HG03432 (cell line): ENCODE measurements around the gene CCDC197.
A peak's percentile ranks its signal among the peaks of the same experiment; 100 is the strongest.

Source experiments
- ATAC-seq: cut with Tn5 transposase; IDR thresholded peaks from one replicate; pipeline ENCODE4 v1.9.1; 2021; ENCODE audit warnings: mild to moderate bottlenecking, moderate library complexity; ENCODE audit not compliant: unreplicated experiment

The CCDC197 gene

DNA sequence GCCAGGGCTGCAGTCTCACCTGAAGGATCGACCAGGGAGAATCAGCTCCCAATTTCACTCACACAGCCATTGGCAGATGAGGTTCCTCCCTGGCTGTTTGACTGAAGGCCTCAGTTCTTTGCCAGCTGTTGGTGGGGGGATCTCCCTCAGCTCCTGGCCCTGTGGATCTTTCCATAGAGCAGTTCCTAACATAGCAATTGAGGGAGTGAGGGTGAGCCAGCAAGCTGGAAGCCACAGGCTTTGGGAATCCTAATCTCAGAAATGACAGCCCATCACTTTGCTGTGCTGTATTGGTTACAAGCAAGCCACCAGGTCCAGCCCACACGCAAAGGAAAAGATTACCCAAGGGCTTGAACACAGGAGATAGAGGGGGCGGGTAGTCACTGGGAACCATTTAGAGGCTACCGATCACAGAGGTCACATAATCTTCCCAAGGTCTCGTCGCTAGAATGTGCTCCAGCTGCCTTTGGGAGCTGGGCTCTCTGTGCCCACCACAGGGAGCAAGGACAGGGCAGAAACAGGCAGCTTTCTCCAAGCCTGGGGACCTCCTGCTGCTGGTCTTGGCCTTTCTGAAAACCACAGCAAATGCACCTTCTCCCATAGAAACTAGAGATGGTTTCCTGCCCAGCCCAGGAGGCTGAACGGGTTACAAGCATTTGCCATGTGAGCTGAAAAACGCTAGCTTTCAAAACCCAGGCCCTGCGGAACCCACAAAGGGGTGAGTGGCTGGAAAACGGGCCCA lies 24.5 kb downstream of the CCDC197 start:
- ATAC-seq: no peak

- ATAC-seq: no peak
Observed at GRCh38 chr14:94022532-94023411, 25.7 kb downstream of the CCDC197 start.

- no peak for ATAC-seq
Observed at GRCh38 chr14:94024549-94024948, 27.4 kb downstream of the CCDC197 start.

DNA sequence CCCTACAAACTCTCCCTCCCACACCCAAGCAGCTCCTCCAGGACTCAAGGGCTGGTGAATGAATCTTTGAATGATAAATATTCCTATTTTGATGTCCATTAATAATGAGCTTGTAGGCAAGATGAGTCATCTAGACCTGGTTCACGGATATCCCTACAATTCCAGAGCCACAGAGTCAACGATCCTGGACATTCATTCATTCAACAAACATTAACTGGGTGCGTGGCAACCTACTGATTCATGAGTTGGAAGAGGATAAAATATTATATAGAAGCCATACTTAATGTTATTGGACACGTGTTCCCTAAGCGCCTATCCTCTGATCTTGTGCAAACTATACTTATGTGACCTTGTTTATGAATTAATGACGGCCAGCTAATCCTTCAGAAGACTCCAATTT lies 28.6 kb downstream of the CCDC197 start:
- ATAC-seq: no peak

DNA sequence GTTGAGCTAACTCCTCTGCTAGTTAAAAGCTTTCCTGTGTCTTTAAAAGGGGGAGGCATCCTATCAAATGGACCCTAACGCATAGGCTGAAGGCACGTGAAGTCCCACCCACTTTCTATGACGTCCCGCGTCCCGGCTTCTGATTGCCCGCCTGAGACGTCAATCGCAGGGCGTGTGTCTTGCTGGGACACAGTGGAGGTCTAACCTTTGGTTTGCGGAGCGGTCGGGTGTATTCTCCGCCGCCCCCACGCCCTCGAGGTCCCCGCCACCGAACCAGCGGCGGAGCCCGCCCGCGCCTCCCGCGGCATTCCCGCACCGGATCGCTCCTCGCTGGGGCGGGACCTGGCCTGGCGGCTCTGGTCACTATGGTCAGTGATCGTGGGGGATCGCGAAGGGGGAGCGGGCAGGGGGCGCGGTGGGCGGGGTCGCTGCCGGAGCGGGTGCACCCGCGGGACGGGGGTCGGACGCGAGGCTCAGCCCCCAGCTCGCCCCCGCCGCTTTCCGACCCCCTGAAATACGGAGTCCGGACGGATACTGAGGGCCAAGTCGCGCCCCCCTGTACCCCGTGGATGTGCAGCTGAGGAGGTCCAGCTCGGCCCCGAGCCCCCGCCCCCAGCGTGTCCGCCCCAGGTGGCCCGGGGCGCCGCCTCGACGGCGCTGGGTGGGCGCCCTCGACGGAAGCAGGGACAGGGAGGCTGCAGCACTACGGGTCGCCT lies 29.2 kb downstream of the CCDC197 start, which contains the start of gene OTUB2:
Gene OTUB2, plus strand, starts transcription at position 168 of the 716 bp plus-strand sequence. Its CDS starts 198 bp downstream, at position 366.
- ATAC-seq: peak; percentile 99

- no peak for ATAC-seq
Observed at GRCh38 chr14:94026889-94027469, 29.9 kb downstream of the CCDC197 start.

DNA sequence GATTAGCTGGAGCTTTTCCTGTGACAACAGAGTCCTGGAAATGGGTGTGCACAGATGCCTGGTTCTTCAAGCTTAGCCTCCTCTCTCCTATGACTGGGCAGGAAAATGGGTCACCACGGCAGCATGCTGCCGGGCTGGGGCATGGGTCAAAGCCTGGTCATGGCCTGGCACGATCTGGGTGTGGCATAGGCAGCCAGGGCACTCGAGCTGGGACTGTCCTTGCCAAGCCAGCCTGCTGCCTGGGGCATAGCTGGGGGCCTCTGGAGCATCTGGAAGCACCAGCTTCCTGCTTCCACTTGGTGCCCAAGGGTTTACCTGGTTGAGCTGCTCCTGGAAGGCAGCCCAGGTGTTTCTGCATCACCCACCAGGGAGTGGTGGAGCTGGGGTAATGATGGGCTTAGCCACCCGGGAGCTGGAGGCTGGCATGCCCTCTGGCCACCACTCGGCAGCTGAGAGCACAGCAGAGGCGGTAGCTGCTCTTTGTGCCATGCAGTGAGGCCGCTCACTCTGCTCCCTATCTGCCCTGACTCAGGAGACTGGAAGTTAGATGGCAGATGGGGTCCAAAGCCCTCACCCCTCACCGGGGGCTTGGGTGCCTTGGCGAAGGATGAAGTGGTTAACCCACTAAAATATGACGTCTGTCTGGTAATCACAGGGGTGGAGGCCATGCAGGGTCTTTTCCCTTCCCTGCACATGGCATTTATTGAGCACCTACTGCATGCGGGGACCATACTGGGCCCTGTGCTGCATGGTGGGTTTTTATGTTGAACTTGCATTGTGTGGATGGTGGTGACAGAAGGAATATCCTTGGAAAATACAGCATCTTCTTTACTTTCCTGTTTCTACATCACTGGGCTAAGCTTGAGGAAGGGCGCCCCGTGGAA lies 30.7 kb downstream of the CCDC197 start:
- ATAC-seq: no peak

DNA sequence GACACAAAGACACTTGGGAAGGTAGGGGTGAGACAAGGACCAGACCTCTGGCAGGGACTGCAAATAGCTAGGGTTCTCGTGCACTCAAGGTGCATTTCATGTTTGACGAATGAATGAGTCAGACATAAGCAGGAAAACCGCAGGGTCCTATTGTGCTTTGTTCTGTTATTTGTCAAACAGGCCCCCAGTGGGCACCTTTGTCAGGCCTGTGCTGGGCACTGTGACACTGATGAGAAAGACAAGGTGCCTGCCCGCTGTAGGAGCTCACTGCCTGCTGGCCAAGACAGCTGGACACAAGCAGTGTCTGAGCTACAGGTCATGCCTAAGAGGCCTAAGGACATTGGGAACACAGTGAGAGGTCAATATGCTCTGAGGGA lies 31.3 kb downstream of the CCDC197 start:
- ATAC-seq: no peak

GRCh38 chr14:94029265-94029664 lies 32.2 kb downstream of the CCDC197 start:
- ATAC-seq: no peak

DNA sequence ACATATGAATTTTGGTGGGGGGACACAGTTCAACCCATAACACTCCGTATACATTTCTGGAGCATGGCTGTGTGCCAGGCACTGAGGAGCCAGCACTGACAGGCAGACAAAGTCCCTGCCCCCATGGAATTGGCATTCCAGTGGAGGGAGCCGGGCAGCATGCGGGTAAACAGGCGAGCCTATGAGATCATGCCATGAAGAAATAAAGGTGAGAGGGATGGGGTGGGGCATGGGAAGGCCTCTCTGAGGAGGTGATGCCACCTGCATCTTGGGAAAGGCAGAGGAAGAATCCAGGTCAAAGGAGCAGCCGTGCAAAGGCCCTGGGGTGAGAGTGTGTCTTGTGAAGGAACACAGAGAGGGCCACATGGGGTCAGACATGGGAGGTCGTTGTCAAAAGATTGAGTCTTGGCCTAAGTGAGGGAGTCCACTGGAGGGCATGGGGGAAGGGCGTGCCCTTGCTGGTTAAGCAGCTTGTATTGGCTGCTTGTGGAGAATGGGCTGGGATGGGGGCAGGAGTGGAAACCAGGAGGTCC lies 32.6 kb downstream of the CCDC197 start:
- no peak for ATAC-seq

DNA sequence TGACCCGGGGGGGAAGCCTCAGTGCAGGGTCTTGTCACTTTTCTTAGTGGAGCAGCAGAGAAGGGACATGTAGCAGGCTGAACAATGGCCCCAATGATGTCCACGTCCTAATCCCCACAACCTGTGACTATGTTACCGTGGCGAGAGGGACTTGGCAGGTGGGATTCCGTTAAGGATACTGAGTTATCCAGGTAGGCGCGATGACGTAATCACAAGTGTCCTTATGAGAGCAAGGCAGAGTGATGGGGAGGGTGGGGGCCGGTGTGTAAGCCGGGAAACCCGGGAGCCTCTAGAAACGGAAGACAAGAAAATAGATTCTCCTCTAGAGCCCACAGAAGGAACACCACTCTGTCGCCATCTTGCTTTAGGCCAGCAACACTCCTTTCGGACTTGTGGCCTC lies 33.5 kb downstream of the CCDC197 start:
- ATAC-seq: no peak

DNA sequence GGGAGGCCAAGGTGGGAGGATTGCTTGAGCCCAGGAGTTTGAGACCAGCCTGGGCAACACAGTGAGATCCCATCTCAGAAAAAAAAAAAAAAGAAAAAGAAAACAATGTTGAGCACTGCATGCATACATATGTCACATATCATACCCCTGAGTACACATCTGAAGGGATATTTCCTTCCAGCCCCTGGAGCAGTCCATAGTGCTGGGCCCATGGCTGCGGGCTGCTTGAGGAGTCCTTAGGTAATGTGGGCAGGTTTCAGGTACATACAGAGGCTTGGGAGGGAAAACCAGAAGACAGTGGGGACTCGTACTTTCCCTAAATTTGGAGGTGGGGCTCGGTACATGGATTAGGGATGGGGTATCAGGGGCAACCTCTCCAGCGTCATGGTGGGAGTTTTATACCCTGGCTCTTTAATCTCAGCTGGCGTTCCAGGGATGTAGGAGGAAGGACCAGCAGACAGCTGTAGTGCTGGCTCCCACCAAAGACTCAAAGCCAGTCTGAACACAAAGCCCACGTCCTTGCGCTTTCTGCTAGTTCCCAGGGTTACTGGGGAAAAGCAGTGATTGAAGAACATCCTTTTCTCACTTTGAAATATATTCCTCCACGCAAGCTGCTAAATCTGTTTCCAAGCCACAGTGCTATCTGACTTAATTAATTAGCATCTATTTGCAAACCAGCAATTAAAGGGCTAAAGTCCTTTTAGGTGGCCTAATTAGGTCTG lies 34.2 kb downstream of the CCDC197 start:
- no peak for ATAC-seq

DNA sequence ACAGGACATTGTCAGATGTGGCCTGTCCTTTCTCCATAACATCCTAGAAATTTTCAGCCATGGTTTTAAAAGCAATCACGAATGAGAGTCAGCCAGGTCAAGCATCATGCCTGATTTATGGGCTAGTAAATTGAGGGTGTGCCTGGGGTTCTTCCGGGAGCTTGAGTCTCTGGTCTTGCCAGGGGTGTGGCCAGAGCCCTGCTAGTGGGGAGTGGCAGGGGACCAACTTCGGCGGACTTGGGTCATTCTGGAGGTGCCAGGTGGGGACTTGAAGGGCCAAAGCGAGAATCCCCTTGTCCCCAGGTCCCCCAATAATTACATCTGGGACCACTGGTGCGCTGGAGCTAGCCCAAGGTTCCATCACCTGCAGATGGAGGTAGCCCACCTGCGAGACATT lies 34.8 kb downstream of the CCDC197 start:
- no peak for ATAC-seq

DNA sequence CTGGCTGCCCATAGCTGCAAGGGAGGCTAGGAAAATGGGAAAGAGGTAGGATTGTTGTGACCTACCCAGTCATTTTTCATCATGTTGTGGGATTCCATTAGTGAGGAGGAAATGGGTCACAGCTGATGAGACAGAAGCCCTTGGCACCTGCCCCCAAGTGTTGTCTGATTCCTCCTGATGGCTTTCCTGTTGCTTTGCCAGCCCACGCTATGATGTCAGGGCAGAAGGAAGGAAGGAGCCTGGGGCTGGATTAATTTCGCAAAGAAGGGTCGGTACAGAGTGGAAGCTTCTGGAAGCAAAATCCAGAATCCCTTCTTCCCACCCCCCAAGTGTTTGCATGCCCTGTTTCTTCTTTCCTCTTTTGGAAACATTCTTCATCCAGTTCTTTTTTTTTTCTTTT lies 37.8 kb downstream of the CCDC197 start:
- no peak for ATAC-seq

DNA sequence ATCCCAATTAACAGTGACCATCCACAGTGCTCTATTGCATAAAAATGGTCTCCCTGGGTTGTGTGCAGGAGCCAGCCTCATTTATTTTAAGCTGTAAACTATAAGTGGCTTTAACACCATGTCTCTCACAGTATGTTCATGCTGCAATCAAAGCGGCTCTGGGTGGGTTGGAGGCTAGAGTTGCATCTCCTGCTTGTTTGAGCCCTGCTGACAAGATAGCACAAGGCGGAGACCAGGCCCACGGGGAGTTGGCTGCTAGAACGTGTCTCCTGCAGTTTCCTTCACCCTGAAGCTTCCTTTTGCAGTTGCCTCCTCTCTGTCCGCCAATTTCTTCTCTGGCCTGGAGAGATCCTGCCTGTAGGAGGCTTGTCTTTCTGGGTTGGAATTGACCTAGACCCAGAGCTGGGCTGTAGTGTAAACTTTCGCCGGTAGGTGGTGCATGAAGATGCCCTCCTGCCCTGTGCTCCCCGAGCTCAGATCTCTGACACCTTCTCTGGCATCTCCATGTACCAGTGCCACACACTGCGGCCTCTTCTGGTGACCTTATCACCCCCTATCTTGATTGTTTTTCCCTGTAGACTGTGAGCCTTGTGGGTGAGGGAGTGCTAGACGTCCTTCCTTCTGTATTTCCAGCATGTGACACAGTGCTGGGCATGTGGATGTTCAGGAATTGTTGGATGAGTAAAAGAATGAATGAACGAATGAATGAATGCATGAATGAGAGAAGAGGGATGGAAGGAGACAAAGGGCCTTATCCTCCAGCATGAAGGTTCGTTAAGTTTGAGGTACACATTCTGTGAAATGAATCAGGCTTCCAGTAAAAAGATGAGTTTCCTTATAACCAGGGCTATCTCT lies 39.4 kb downstream of the CCDC197 start:
- ATAC-seq: peak; percentile 86

- ATAC-seq: no peak
Observed at GRCh38 chr14:94037954-94038353, 40.9 kb downstream of the CCDC197 start.

GRCh38 chr14:94038510-94038909 lies 41.4 kb downstream of the CCDC197 start:
- no peak for ATAC-seq

GRCh38 chr14:94038921-94039629 lies 42.0 kb downstream of the CCDC197 start:
- no peak for ATAC-seq
